HCT116 (cell line): Measurements from ENCODE around the gene CAND2. TPM values are rescaled to one million over a fixed set of nuclear protein-coding genes. Genes with fewer than 3 reads are reported as not detected.

Source experiments
- ATAC-seq: fragments of 200-7000 bp; cut with Tn5 transposase; 2 replicates; pipeline ENCODE4 v1.9.1; 2020; ENCODE audit warnings: mild to moderate bottlenecking, moderate library complexity
- BruUV-seq: library from RNA; stranded (reverse); fragments of 400-500 nt; replicated peaks from 2 replicates; lab custom pipeline; 2021; lab: Mats Ljungman, UMichigan
- CTCF ChIA-PET: fragments of 300-600 bp; sonication (Branson Sonifier 250); formaldehyde crosslinking; loops from one replicate; lab custom pipeline; 2021; ENCODE audit warnings: antibody characterized with exemption; lab: Charles Lee
- POLR2A ChIA-PET: fragments of 300-600, 350-600 bp; sonication (Branson Sonifier 250); formaldehyde crosslinking; loops from one replicate; lab custom pipeline; 2021; ENCODE audit warnings: antibody characterized with exemption; lab: Charles Lee
- RAD21 ChIA-PET, 2 experiments: fragments of 300-600 bp; sonication (Branson Sonifier 250); formaldehyde crosslinking; loops; one replicate each; lab custom pipeline; 2023; ENCODE audit warnings: low total read pairs in 2 of 2; ENCODE audit not compliant: uncharacterized antibody in 2 of 2, unreplicated experiment in 2 of 2, low non-redundant PET in 1 of 2; lab: Charles Lee
- DNase-seq: peaks from one replicate; pipeline ENCODE4 v3.0.0-alpha.2; 2010; ENCODE audit warnings: low read depth, low spot score
- H2AFZ ChIP-seq: fragments of 200-600 bp; shearing (Covaris generic), sonication (generic); 2 replicates; pipeline ENCODE4 v1.6.1; 2017; ENCODE audit warnings: low read depth, mixed run types, mixed read lengths, antibody characterized with exemption, low read length; ENCODE audit not compliant: poor library complexity, severe bottlenecking
- H3K27ac ChIP-seq: 2 replicates; pipeline ENCODE4 v1.5.1; 2012; ENCODE audit warnings: low read depth, low read length
- H3K27me3 ChIP-seq: fragments of 200-600 bp; sonication (generic); 2 replicates; pipeline ENCODE4 v1.6.1; 2016; ENCODE audit warnings: mixed run types, low read length, mixed read lengths; ENCODE audit not compliant: insufficient read depth
- H3K36me3 ChIP-seq, 2 experiments: fragments of 200-500 bp in 1 of 2; fragments of 200-600 bp in 1 of 2; sonication (Bioruptor generic) in 1 of 2; sonication (generic) in 1 of 2; 2 replicates each; pipeline versions ENCODE4 v1.5.1 to v1.6.1; 2014 to 2016; ENCODE audit warnings: low read length in 2 of 2, inconsistent platforms in 1 of 2, mixed read lengths in 1 of 2, mixed run types in 1 of 2; ENCODE audit not compliant: insufficient read depth in 2 of 2, control insufficient read depth in 1 of 2
- H3K4me1 ChIP-seq, 2 experiments: fragments of 200-600 bp in 1 of 2; sonication (generic) in 1 of 2; 2 replicates each; pipeline versions ENCODE4 v1.5.1 to v1.6.1; 2012 to 2017; ENCODE audit warnings: low read length in 2 of 2, inconsistent platforms in 1 of 2, mild to moderate bottlenecking in 1 of 2, mixed read lengths in 1 of 2, mixed run types in 1 of 2, moderate library complexity in 1 of 2; ENCODE audit not compliant: insufficient read depth in 2 of 2, control insufficient read depth in 1 of 2
- H3K4me2 ChIP-seq: fragments of 200-600 bp; sonication (generic); 2 replicates; pipeline ENCODE4 v1.6.1; 2017; ENCODE audit warnings: mixed run types, low read length, mixed read lengths
- H3K4me3 ChIP-seq, 2 experiments: fragments of 200-600 bp in 1 of 2; sonication (generic) in 1 of 2; replicated peaks in 1 of 2; 2 replicates each; pipeline ENCODE4 v1.5.1; 2011 to 2016; ENCODE audit warnings: low read length in 2 of 2, control low read depth in 1 of 2, low read depth in 1 of 2, mild to moderate bottlenecking in 1 of 2, mixed read lengths in 1 of 2, mixed run types in 1 of 2
- H3K79me2 ChIP-seq: fragments of 200-600 bp; sonication (generic); 2 replicates; pipeline ENCODE4 v1.6.1; 2017; ENCODE audit warnings: mild to moderate bottlenecking, mixed run types, low read length, moderate library complexity, mixed read lengths; ENCODE audit not compliant: insufficient read depth
- H3K9ac ChIP-seq: fragments of 200-600 bp; sonication (generic); 2 replicates; pipeline ENCODE4 v1.6.1; 2016; ENCODE audit warnings: low read length, mixed read lengths
- H3K9me2 ChIP-seq: fragments of 200-600 bp; sonication (generic), shearing (Covaris generic); 2 replicates; pipeline ENCODE4 v1.6.1; 2017; ENCODE audit warnings: mixed run types, mild to moderate bottlenecking, moderate library complexity; ENCODE audit not compliant: insufficient read depth
- H3K9me3 ChIP-seq, 2 experiments: fragments of 200-500 bp in 1 of 2; fragments of 200-600 bp in 1 of 2; sonication (Bioruptor generic) in 1 of 2; sonication (generic) in 1 of 2; 2 replicates each; pipeline ENCODE4 v1.6.1; 2014 to 2017; ENCODE audit warnings: low read length in 2 of 2, mixed read lengths in 2 of 2, inconsistent platforms in 1 of 2, low read depth in 1 of 2, mild to moderate bottlenecking in 1 of 2, mixed run types in 1 of 2, moderate library complexity in 1 of 2; ENCODE audit not compliant: control insufficient read depth in 1 of 2, insufficient read depth in 1 of 2
- H4K20me1 ChIP-seq: fragments of 200-600 bp; sonication (generic), shearing (Covaris generic); 2 replicates; pipeline ENCODE4 v1.6.1; 2017; ENCODE audit warnings: mixed run types, mild to moderate bottlenecking, moderate library complexity; ENCODE audit not compliant: insufficient read depth
- ATF3 ChIP-seq: IDR thresholded peaks from 2 replicates; pipeline ENCODE4 v1.6.1; 2012
- CTCF ChIP-seq, 3 experiments: fragments of 200-600 bp in 1 of 3; sonication (generic) in 1 of 3; IDR thresholded peaks in 2 of 3; conservative IDR thresholded peaks in 1 of 3; 2 replicates each; pipeline ENCODE4 v1.5.1; 2012 to 2017; ENCODE audit warnings: low read depth in 2 of 3, low read length in 2 of 3, antibody characterized with exemption in 1 of 3, borderline replicate concordance in 1 of 3, control low read depth in 1 of 3, mild to moderate bottlenecking in 1 of 3, mixed read lengths in 1 of 3, mixed run types in 1 of 3, moderate library complexity in 1 of 3; ENCODE audit not compliant: insufficient read depth in 1 of 3
- ELF1 ChIP-seq: IDR thresholded peaks from 2 replicates; pipeline ENCODE4 v1.6.1; 2012; ENCODE audit warnings: low read depth, borderline replicate concordance
- EZH2phosphoT487 ChIP-seq: fragments of 200-600 bp; IDR thresholded peaks from 2 replicates; pipeline ENCODE4 v1.6.1; 2018; ENCODE audit warnings: antibody characterized with exemption, borderline replicate concordance
- FOSL1 ChIP-seq: IDR thresholded peaks from 2 replicates; pipeline ENCODE4 v1.6.1; 2012; ENCODE audit warnings: low read depth
- JUND ChIP-seq: IDR thresholded peaks from 2 replicates; pipeline ENCODE4 v1.6.1; 2012
- RAD21 ChIP-seq: IDR thresholded peaks from 2 replicates; pipeline ENCODE4 v1.6.1; 2012; ENCODE audit warnings: low read depth, mild to moderate bottlenecking
- SRF ChIP-seq: IDR thresholded peaks from 2 replicates; pipeline ENCODE4 v1.6.1; 2012; ENCODE audit warnings: low read depth
- TCF7L2 ChIP-seq: IDR thresholded peaks from 2 replicates; pipeline ENCODE4 v1.7.0; 2011; ENCODE audit warnings: borderline replicate concordance, inconsistent platforms; ENCODE audit not compliant: insufficient read depth, insufficient read length; ENCODE audit errors: extremely low read depth
- ZBTB33 ChIP-seq: IDR thresholded peaks from 2 replicates; pipeline ENCODE4 v1.6.1; 2011; ENCODE audit warnings: mild to moderate bottlenecking, low read length, moderate library complexity; ENCODE audit not compliant: insufficient replicate concordance; ENCODE audit errors: extremely low read depth
- ZFX ChIP-seq: fragments of 450-650 bp; IDR thresholded peaks from 2 replicates; pipeline ENCODE4 v1.6.1; 2017
- ZNF274 ChIP-seq: fragments of 200-500 bp; sonication (Bioruptor generic); IDR thresholded peaks from 2 replicates; pipeline ENCODE4 v1.6.1; 2014; ENCODE audit warnings: mild to moderate bottlenecking, low read depth, low read length, inconsistent platforms
- intact Hi-C: fragments of 100-400 bp; cut with micrococcal nuclease; formaldehyde crosslinking; loops from 2 replicates; pipeline ENCODE4 v1.10.0; 2022
- total RNA-seq: library from RNA; stranded (reverse); gene quantifications from one replicate; pipeline ENCODE4 v1.2.1, GENCODE V29; 2021; ENCODE audit not compliant: unreplicated experiment

CAND2 gene
- total RNA-seq, 1 experiment from 2014 or later = not detected

GRCh38 chr3:12753275-12754028, 43.0 kb upstream of the CAND2 start (continued):
- no peak for TF ChIP-seq CTCF (IDR thresholded peaks at IDR 0.05 in 2 of 3, conservative IDR thresholded peaks at IDR 0.05 in 1 of 3; ENCODE audit: borderline replicate concordance in 1 of 3, insufficient read depth in 1 of 3, low read depth in 2 of 3, low read length in 2 of 3)

GRCh38 chr3:12754313-12754712, 42.2 kb upstream of the CAND2 start:
- H3K4me3 ChIP-seq = no peak overlapping the region
- RAD21 ChIA-PET = no interaction called here
- H3K27ac ChIP-seq = no peak overlapping the region

More at GRCh38 chr3:12754313-12754712, 42.2 kb upstream of the CAND2 start:
- DNase-seq = no peak
- CTCF ChIA-PET = no interaction called here
- ATAC-seq = no peak
- no peaks in the 10 kb centered on the region for H3K79me2 ChIP-seq
- intact Hi-C loops = no loop called here
- H3K9me3 ChIP-seq = no peaks in the 10 kb centered on the region
- no peaks in the 10 kb centered on the region for H4K20me1 ChIP-seq
- no peak overlapping the region for H2AFZ ChIP-seq
- no peaks in the 10 kb centered on the region for H3K27me3 ChIP-seq
- no TSS peak for BruUV-seq
- peaks cover 32 to 73% of the 10 kb centered on the region in 2 experiments for H3K4me1 ChIP-seq
- TF ChIP-seq SRF (no peak), ZNF274 (no peak), ELF1 (no peak), ZFX (no peak), RAD21 (no peak), EZH2phosphoT487 (no peak), TCF7L2 (no peak), JUND (no peak), ATF3 (no peak), ZBTB33 (no peak), CTCF (IDR thresholded peaks at IDR 0.05 in 2 of 3, conservative IDR thresholded peaks at IDR 0.05 in 1 of 3; ENCODE audit: borderline replicate concordance in 1 of 3, insufficient read depth in 1 of 3, low read depth in 2 of 3, low read length in 2 of 3) (no peak), FOSL1 (no peak)
- POLR2A ChIA-PET = no interaction called here
- no peak overlapping the region for H3K4me2 ChIP-seq
- no peak overlapping the region for H3K9ac ChIP-seq
- H3K36me3 ChIP-seq = no peaks in the 10 kb centered on the region
- no peaks in the 10 kb centered on the region for H3K9me2 ChIP-seq
